ENCODE data around the gene MAPKAP1.

DNA sequence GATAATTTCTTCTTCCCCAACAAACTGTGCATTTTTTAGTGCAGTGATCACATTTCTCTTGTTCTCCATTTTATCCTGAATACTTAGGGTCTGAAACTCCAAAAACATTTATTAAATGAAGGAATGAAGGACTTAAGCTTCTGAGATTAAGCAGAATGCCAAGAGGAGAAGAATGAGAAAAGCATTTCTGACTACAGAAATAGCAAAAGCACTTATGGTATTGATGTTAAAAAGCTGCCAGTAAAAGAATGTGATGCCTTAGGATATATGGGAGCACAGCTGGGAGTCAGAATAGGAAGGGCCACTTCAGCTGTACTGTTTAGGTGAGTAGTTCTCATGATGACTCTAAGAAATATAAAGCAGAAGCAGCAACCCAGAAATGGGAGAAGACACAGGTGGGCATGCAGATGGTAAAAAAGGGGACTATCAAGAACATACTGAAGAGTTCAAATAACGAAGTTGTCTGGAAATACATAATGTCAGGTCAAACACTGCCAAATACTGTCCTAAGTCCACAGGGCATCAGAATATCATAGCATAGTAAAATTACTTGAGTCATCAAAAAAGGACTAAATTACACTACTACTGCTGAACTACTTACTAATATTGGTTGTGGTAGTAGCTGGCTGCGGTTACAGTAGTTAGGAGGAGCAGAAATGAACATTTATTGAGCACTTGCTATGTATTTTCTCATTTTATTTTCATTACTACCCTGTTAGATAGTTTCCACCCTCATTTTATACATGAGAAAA, 132.7 kb downstream of the MAPKAP1 start:
- TF ChIP-seq CTCF (IDR thresholded peaks at IDR 0.05) (no peak), POLR2A (IDR thresholded peaks at IDR 0.05) (no peak)
